NOMO-1 treated with DMSO at 0.1 percent for 48 hours (cell line): ENCODE results near the gene NBPF11.
"Not testable (repeated sequence)": the region's sequence is repeated elsewhere in the genome, so short reads cannot be mapped to it uniquely, and the experiment has no call there.

Experiments
- DNase-seq: peaks from one replicate; lab custom pipeline; 2025; ENCODE audit not compliant: unreplicated experiment; lab: John Stamatoyannopoulos, UW

The NBPF11 gene

GRCh38 chr1:148151371-148151819, 686 bp downstream of the NBPF11 start:
- peak; percentile 21 for DNase-seq

DNA sequence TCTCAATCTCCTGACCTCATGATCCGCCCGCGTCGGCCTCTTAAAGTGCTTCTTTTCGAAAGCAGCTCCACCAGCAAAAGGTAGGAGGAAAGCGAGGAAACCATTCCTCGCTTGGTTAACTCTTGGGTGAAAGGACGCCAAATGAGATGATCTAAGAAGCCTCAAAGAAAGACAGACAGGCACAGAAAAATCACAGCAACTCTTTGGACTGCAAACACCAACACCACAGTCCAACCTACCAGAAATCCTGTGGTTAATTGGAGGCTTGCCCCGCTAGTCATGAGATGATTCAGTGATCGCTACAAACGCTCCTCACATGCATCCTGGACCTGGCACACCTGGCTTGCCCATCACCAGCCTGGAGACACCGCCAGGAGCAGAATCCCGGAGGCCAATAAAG, 1.1 kb downstream of the NBPF11 start:
- DNase-seq = not testable (repeated sequence)

DNA sequence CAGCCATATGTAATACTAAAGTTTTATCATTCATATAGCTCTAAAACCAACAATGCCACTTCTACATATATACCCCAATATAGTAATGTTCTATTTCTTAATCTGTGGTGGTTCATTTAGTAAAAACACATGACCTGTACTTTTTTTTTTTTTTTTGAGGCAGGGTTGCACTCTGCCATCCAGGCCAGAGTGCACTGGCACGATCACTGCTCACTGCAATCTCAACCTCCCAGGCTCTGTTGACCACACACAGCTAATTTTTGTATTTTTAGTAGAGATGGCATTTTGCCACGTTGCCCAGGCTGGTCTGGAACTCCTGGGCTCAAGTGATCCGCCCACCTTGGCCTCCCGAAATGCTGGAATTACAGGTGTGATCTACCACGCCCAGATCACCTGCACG, 2.1 kb downstream of the NBPF11 start:
- not testable (repeated sequence) for DNase-seq

- not testable (repeated sequence) for DNase-seq
Observed at GRCh38 chr1:148149050-148149815, 2.8 kb downstream of the NBPF11 start.

- not testable (repeated sequence) for DNase-seq
Observed at GRCh38 chr1:148147052-148147838, 4.8 kb downstream of the NBPF11 start.

DNA sequence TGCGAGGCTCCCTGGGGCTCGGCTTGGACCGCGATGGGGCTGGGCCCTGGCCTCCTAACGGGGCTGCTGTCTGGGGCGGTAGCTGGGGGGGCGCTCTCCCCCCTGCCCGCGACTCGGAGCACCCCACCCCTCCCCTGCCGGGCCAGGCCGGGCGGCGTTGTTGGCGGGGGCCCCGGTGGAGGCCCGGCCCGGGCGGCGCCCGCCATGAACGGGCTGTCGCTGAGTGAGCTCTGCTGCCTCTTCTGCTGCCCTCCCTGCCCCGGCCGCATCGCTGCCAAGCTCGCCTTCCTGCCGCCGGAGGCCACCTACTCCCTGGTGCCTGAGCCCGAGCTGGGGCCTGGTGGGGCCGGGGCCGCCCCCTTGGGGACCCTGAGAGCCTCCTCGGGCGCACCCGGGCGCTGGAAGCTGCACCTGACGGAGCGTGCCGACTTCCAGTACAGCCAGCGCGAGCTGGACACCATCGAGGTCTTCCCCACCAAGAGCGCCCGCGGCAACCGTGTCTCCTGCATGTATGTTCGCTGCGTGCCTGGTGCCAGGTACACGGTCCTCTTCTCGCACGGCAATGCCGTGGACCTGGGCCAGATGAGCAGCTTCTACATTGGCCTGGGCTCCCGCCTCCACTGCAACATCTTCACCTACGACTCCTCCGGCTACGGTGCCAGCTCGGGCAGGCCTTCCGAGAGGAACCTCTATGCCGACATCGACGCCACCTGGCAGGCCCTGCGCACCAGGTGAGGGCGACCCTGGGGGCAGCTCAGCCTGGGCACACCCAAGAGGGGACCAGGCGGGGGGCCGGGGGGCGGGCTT, 5.7 kb downstream of the NBPF11 start:
- not testable (repeated sequence) for DNase-seq

DNA sequence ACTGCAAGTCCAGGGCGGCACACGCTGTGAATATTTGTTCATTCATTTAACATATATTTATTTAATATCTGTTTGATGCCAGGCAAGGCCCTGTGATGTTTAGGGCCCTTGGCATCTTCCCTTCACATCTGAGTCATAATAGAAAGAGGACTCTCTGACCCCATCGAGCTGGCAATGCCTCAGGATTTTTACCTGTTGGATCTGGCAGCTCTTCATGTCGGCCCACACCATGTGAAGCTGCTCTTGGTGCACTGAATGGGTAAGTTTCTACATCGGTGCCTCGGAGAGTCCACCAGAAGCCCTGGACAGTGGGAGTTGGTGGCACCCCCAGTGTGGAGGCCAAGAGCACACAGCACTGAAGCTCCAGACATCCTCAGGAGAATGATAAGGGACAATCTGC, 8.9 kb downstream of the NBPF11 start:
- DNase-seq = not testable (repeated sequence)

DNA sequence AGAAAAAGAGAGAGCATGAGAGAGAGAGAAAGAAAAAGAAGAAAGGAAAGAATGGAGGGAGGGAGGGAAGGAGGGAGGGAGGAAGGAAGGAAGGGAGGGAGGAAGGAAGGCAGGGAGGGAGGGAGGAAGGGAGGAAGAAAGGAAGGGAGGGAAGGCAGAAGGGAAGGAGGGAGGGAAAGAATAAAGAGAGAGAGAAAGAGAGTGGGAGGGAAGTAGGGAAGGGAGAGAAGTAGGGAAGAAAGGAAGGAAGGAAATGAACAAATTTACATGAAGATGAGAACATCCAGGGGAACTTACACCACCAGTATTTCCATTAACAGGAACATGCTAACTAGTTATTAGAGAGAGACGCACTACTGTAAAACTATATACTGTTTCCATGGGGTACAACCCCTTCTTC, 10.1 kb downstream of the NBPF11 start:
- not testable (repeated sequence) for DNase-seq

DNA sequence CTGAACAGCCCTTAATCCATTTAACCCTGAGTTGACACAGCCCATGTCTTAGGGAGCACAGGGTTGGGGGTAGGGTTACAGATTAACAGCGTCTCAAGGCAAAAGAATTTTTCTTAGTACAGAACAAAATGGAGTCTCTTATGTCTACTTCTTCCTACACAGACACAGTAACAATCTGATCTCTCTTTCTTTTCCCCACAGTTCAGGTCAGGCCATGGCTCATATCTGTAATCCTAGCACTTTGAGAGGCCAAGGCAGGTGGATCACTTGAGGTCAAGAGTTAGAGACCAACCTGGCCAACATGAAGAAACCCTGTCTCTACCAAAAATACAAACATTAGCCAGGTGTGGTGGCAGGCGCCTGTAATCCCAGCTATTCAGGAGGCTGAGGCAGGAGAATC, 13.5 kb downstream of the NBPF11 start:
- DNase-seq = not testable (repeated sequence)

- not testable (repeated sequence) for DNase-seq
Observed at GRCh38 chr1:148122341-148122740, 29.7 kb downstream of the NBPF11 start.

GRCh38 chr1:148120395-148120794, 31.7 kb downstream of the NBPF11 start:
- peak; percentile 25 for DNase-seq

- DNase-seq = not testable (repeated sequence)
Observed at GRCh38 chr1:148095732-148096131, 56.3 kb downstream of the NBPF11 start.

- DNase-seq = not testable (repeated sequence)
Observed at GRCh38 chr1:148086196-148086595, 65.9 kb downstream of the NBPF11 start.

GRCh38 chr1:148081205-148081604, 70.9 kb downstream of the NBPF11 start:
- not testable (repeated sequence) for DNase-seq

DNA sequence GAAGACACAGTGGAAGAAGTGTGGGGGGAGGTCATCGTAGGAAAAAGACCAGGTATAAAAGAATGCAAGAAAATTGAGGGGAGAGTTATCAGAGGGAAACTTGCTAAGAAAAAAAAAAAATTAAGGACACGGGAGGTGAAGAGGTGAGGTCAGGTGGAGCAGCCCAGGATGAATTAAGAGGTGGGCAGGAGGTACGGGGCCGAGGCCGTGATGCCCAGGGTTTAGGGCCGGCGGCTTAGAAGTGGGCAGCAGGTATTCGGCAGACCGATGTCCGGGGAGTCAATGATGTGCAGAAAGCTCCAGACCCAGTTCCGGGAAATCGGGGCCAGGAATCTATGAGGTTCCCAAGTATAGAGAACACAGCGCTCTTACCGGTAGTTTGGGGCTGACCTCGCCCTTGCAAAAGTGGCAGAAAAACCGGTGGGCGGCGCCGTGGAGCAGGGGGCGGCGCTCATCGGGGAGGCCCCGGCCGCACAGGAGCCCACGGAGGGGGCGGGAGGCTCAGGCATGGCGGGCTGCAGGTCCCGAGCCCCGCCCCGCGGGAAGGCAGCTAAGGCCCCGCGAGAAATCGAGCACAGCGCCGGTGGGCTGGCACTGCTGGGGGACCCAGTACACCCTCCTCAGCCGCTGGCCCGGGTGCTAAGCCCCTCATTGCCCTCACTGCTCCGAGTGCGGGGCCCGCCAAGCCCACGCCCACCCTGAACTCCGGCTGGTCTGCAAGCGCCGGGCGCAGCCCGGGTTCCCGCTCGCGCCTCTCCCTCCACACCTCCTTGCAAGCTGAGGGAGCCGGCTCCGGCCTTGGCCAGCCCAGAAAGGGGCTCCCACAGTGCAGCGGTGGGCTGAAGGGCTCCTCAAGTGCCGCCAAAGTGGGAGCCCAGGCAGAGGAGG, 73.2 kb downstream of the NBPF11 start:
- not testable (repeated sequence) for DNase-seq

- not testable (repeated sequence) for DNase-seq
Observed at GRCh38 chr1:148078090-148078489, 74.0 kb downstream of the NBPF11 start.

- DNase-seq = not testable (repeated sequence)
Observed at GRCh38 chr1:148077458-148077857, 74.6 kb downstream of the NBPF11 start.

GRCh38 chr1:148073392-148073791, 78.7 kb downstream of the NBPF11 start:
- not testable (repeated sequence) for DNase-seq

GRCh38 chr1:148068606-148069005, 83.5 kb downstream of the NBPF11 start:
- not testable (repeated sequence) for DNase-seq

GRCh38 chr1:148068201-148068600, 83.9 kb downstream of the NBPF11 start:
- DNase-seq = not testable (repeated sequence)
